Activated CD4-positive, alpha-beta T cell treated with anti-CD3 and anti-CD28 coated beads for 1 hour (primary cell): ENCODE measurements around the gene CYSRT1.
A peak's percentile ranks its signal among the peaks of the same experiment; 100 is the strongest.
"Not testable (repeated sequence)": the region's sequence is repeated elsewhere in the genome, so short reads cannot be mapped to it uniquely, and the experiment has no call there.

Experiments used
- DNase-seq: peaks from one replicate; pipeline ENCODE4 v3.0.0-alpha.2; 2020

Gene CYSRT1

DNA sequence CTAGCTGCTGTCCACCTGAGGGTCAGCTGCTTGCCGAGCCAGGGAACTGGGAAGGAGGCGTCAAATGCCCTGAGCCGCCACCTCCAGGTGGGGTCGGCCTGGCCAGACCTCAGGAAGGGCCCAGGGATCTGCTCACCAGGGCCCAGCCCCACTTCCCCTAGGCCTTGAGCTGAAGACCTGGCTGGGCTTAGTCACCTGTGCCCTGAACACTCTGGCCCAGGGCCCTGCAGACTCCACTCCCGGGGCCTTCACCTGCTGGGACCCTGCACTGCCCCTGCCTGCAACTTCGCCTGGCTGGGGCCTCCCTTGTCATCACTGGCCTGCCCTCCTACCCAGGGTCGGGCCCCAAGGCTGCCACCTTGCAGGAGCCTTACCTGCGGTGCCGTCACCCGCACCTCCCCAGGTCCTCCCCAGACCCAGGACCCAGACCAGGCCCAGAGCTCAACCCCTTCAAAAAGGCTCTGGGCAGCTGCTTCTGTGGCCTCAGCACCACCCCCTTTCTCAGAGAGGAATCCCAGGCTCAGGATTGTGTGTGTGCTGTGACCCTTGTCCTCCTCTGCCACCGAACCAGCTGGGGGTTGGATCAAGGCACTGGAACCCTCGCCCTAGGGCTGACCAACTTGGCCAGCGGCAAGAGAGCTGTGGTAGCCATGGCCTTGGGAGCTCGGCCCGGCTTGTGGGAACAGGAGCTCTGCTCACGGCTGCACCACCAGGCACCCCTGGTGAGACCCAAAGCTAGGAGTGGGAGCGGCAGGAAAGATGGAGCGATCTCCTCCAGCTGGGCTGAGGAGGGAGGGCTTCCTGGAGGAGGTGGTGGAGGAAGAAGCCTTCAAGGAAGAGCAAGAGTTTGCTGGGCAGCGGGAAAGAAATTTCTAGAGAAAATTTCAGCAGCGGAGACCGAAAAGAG, 29.0 kb downstream of the CYSRT1 start:
- DNase-seq, result no peak

DNA sequence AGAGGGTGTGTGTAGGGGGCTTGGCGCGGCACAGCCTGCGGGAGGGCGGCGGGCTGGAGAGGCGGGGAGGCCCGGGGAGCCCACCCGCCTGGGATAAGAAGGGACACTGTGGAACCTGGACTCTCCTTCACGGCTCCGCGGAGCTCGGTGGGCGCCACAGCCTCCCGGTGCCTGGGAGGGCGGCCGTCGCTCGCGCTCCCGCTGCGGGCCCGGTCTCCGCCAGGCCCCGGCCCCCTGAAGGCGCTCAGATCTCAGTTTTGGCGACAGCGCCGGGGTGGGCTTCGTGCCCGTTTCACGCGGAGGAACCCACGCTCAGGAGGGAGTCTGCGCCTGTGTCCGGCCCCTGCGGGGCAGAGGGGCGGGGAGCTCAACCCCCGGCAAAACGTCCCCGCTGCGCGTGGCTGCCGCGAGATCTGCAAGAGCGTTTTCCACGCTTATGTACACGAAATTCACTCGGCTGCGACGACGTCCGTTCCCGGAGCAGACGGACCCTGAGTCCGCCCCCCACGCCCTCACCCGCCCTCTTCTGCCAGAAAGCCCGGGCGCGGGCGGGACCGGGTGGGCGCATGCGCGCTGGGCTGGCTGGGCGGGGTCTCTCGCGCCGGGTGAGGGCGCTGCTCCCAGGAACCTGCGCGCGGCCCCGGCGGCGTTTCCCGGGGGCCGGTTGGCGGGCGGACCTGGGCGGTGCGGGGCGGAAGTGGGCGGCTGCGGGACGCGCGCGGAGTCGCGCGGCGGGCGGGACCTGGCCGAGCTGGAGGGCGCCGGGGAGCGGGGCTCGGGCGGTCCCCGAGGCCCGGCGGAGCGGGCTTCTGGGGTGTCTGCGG, 29.9 kb downstream of the CYSRT1 start, which contains the start of gene NELFB:
Gene NELFB (plus strand): TSS at position 704 of the 824 bp plus-strand sequence.
- peak; percentile 96 for DNase-seq

DNA sequence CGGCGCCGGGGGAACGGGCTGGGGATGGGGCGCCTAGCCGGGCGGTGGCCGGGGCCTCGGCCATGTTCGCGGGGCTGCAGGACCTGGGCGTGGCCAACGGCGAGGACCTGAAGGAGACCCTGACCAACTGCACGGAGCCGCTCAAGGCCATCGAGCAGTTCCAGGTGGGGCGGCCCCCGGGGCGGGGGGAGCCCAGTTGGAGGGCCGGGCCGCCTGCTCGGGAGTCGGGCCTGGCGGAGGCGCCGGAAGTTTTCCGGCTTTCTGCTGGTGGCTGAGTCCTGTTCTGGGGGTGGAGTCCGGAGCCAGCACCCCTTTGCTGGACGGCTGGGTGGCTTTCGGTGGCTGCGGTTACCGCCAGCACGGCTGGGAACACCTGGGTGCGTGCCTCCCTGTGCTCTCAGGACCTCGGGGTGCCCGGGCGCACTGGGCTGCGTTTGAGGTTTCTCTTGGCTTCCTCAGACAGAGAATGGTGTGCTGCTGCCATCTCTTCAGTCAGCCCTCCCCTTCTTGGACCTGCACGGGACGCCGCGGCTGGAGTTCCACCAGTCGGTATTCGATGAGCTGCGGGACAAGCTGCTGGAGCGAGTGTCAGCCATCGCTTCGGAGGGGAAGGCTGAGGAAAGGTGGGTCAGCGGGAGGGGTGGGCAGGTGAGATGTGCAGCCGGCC, 30.6 kb downstream of the CYSRT1 start:
- no peak for DNase-seq

DNA sequence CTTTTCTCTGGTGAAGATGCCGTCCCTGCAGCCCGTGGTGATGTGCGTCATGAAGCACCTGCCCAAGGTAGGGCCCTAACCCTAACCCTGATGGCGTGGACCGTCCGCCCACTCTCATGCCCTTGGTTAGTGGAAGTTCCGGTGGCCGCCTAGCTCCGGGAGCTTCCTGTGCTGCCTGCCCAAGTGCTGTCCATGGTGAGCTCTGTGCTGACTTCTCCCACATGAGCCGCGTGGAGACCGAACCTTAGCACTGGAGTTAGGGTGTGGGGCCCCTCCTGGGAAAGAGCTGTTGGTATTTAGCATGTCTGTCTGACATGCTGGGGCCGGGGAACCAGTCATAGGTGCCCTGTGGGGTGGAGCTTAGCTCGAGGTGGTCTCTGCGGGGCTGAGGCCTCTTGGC, 31.4 kb downstream of the CYSRT1 start:
- DNase-seq, result no peak

DNA sequence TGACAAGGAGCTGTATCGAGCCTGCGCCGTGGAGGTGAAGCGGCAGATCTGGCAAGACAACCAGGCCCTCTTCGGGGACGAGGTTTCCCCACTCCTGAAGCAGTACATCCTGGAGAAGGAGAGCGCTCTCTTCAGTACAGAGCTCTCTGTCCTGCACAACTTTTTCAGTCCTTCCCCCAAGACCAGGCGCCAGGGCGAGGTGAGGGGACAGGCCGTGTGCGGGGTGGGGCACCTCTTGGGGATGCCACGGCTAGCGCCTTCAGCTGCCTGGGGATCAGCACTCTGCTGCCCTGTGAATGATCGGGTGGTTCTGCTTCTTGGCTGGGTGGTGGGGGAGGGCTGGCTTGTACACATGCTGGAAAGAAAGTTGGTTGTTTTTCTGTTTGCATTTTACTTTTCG, 31.9 kb downstream of the CYSRT1 start:
- no peak for DNase-seq

DNA sequence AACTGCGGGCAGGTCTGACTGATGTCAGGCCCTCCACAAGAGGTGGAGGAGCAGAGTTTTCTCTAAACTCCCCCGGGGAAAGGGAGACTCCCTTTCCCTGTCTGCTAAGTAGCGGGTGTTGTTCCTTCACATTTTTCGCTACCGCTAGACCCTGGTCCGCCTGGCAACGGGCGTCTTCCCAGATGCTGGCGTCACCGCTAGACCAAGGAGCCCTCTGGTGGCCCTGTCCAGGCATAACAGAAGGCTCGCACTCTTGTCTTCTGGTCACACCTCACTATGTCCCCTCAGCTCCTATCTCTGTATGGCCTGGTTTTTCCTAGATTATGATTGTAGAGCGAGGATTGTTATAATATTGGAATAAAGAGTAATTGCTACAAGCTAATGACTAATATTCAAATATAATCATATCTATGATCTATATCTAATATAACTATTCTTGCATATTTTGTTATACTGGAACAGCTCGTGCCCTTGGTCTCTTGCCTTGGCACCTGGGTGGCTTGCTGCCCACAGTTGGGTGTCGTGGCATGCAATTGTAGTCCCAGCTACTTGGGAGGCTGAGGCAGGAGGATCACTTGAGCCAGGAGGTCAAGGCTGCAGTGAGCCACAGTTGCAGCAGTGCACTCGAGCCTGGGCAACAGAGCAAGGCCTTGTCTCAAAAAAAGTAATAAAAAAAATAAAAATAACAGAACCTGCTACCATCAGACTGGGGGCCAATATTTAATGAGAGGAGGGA, 37.4 kb downstream of the CYSRT1 start:
- not testable (repeated sequence) for DNase-seq

DNA sequence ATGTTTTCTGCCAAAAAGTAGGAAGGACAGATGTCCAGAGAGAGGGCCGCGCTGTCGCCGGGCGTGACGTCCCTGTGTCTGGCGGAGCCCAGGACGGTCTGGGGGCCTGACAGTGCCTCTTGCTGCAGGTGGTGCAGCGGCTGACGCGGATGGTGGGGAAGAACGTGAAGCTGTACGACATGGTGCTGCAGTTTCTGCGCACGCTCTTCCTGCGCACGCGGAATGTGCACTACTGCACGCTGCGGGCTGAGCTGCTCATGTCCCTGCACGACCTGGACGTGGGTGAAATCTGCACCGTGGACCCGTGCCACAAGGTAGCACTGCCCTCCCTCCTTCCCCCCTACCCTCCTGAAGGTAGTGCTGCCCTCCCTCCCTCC, 37.9 kb downstream of the CYSRT1 start:
- DNase-seq, result no peak

DNA sequence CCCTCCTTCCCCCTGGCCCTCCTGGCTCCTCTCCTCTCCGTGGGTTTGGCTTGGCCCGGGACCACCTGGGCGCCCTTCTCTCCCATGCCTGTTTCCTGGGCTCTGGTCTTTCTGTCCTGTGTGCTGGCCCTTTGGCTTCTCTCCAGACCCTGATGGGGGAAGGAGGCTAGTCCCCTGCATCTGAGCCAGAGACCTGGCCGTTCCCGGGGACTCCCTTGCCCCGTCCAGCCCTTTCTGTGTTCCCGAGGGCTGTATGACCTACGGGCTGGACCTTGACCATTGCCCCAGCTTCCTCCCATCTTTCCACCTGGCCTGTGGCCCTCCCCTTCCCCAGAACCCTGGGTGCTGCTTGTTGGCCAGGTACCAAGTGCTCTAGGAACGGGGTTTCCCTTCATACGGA, 38.5 kb downstream of the CYSRT1 start:
- DNase-seq, result no peak

DNA sequence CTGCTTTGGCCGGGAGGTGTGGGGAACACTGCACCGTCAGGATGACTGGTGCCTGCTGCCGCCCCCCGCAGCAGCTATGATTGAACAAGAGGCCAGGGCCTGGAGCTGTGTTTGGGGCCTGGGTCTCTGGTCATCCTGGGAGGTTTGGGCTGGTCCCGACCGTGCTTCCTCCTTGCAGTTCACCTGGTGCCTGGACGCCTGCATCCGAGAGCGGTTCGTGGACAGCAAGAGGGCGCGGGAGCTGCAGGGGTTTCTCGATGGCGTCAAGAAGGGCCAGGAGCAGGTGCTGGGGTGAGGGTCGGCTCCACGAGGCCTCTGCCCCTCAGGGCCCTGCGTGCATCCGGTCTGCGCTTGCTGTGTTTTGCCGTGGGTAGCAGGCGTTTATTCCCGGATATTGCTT, 39.1 kb downstream of the CYSRT1 start:
- no peak for DNase-seq

DNA sequence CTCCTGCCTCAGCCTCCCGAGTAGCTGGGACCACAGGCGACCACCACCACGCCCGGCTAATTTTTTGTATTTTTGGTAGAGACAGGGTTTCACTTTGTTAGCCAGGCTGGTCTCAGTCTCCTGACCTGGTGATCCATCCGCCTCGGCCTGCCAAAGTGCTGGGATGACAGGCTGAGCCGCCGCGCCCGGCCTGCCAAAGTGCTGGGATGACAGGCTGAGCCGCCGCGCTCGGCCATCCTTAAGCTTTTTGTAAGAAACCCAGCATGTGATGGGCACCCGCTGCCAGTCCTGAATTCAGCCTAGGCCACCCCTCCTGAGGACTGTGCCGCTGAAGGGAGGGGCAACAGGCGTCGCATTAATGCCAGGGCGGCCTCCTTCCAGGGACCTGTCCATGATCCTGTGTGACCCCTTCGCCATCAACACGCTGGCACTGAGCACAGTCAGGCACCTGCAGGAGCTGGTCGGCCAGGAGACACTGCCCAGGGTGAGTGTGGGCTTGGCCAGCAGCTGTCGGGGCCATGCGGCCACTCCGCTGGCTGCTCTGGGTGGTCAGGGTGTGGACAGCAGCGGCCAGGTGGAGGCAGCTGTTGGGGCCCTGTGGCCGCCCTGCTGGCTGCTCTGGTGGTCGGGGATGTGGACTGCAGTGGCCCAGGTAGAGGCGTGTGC, 40.7 kb downstream of the CYSRT1 start:
- no peak for DNase-seq

DNA sequence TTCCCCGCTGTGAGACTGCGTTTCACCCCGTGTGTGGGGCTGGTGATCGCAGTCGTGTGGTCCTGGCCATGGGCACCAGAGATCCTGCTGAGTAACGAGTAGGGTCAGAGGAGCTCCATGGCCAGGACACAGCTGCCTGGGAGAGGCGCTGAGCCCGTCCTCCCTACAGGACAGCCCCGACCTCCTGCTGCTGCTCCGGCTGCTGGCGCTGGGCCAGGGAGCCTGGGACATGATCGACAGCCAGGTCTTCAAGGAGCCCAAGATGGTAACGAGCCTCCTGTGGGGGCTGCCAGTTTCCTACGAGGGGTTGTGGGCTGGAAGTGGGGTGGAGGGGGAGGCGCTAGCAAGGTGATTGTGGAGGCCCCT, 41.2 kb downstream of the CYSRT1 start:
- no peak for DNase-seq

DNA sequence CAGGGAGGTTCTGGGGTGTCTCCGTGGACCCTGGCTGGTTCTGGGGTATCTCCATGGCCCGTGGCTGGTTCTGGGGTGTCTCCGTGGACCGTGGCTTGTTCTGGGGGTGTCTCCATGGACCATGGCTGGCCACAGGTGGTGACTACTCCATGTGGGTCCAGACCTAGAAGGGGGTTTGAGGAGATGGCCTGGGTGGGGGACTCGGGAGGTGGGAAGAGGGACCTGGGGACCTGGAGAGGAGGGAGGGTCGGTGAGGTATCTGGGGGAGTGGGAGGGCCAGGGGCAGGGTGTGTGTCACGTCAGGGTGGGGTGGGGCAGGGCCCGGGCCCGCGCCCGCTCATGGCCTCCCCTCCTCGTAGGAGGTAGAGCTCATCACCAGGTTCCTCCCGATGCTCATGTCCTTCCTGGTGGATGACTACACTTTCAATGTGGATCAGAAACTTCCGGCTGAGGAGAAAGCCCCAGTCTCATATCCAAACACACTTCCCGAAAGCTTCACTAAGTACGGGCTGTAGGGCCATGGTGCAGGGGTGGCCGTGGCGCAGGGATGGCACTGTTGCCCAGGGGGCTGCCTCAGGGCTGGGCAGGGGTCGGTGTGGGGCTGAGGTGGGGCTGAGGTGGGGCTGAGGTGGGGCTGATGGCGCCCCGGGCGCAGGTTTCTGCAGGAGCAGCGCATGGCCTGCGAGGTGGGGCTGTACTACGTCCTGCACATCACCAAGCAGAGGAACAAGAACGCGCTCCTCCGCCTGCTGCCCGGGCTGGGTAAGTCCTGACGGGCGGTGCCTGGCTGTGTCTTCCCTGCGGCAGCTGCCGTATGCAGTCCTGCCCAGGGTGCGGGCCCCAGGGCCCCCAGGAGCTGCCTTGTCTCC, 41.8 kb downstream of the CYSRT1 start:
- DNase-seq, result no peak

DNA sequence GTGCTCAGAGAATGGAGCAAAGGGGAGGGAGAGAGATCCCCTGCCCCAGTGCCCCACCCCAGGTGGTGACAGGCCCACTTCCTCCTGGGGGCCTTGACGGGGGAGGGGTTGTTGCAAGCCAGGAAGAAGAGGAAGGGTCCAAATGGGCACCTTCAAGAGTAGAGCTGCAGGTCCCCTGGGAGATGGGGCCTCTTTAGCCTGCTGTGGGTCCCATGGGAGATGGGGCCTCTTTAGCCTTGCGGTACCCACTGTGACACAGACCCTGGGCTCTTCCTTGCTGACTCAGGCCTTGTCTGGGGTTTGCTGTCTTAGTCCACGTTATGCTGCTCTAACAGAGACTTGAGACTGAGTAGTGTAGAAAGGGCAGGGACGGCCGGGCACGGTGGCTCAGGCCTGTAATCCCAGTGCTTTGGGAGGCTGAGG, 43.0 kb downstream of the CYSRT1 start:
- no peak for DNase-seq

DNA sequence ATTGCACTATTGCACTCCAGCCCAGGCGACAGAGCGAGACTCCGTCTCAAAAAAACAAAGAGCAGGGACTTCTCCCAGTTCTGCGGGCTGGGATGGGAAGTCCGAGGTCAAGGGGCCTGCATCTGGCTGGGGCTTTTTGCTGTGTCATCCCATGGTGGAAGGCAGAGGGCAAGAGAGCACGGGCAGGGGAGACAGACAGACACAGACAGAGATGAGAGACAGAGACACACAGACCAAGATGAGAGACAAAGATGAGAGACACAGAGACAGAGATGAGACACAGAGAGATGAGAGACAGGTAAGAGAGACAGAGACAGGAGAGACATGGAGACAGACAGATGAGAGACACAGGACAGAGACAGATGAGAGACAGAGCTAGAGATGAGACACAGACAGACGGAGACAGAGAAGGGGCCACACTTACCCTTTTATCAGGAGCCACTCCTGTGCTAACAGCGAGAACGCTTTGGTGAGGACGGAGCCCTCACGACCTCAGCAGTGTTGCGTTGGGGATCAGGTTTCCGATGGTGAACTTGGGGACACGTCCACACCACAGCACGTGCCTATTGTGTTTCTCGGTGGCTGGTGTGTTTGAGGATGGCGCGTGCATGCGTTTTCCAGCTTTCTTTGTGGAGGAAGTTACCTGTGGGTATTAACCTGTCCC, 43.7 kb downstream of the CYSRT1 start:
- DNase-seq, result no peak

DNA sequence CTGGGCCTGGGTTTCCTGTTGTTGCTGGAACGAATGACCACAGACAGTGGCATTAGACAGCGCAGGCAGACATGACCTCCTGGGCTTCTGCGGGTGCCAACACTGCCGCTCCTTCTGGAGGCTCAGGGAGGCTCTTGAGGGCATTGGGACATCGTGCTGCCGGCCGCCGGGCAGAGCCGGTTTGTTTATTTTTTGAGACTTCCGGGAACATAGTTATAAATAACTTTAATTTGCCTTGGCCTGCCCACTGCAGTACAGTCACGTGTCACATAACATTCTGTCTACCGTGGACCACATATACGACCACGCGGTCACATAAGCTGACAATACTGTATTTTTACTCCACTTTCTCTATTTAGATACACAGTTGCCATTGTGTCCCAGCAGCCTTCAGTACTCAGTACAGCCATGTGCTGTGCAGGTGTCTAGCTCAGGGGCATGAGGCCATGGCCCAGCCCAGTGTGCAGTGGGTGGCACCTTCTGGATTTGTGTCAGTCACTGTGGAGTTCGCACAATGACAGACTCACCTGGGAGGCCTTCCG, 44.3 kb downstream of the CYSRT1 start:
- DNase-seq, result no peak

DNA sequence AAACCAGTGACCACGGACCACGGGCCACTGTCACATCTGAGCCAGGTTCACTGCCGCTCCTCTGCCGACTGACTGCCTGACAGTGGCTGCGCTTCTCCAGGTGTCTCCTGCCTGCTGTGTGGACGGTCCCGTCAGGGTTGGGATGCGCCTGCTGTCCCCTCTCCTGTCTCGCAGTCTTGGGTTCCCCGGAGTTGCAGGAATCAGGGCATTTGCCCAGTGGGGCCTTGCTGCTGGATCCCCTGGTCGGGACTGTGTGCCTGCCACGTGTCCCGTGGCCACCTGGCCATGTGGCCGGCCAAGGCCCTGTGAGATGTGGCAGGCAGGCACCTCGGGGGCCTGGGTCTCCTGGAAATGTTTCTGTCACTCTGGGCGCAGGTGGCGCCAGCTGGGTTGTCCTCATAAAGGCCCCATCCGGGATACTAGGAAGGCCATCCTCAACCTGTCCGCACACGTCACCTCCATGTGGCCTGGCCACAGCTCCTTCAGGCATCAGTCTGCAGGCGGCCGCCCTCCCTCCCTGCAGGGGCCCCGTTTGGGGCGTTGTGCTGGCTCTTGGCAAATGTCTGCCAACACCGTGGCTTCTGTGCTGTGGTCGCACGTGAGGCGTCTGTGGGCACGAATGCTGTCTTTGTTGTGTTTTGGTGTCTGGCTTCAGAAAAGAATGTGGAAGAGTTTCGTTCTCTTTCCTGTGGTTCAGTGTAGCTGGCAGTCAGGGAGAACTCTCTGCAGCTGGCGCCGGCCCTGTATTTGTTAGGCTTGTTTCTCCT, 46.1 kb downstream of the CYSRT1 start:
- DNase-seq, result no peak

DNA sequence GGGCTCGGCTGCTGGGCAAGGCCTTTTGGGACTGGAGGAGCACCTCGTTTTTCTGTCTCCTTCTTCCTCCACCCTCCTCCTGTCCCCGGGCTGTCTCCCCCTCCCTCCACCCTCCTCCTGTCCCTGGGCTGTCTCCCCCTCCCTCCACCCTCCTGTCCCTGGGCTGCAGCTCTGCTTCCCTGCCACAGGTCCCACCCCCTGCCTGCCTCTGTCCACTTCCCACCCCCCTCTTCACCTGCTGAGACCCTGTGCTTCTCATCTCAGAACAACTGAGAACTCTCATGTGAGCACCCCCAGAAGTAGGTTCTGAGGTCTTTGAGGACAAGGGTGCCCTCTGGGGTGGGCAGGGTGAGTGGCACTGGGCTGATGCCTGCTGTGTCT, 46.7 kb downstream of the CYSRT1 start:
- no peak for DNase-seq

DNA sequence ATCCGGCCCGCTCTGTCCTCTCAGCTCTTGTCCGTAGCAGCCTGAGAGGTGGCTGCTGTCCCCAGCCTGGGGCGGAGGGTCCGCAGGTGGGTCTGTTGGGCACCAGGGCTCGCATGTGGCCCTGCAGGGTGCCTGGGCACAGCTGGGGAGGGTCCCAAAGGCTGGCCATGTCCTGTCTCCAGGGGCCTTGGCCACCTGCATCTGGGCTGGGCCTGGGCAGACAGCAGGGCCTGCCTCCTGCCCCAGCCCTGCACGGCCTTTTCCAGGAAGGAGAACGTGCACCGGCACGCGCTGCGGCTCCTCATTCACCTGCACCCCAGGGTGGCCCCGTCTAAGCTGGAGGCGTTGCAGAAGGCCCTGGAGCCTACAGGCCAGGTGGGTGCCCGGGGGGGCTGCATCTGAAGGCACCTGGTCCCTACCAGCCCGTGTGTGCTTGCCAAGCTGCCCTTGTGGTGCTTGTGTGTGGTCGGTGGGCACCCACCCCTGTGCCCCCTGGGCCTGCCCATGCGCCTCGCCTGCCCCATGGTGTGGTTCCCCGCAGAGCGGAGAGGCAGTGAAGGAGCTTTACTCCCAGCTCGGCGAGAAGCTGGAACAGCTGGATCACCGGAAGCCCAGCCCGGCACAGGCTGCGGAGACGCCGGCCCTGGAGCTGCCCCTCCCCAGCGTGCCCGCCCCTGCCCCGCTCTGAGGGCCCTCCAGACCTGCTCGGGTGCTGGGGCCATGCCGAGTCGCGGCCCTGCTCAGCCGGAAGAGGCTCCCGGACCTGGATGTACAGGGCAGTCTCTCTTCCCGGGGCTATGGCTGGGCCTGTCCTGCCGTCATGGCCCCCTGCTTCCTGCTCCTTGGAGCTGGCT, 47.5 kb downstream of the CYSRT1 start:
- no peak for DNase-seq

DNA sequence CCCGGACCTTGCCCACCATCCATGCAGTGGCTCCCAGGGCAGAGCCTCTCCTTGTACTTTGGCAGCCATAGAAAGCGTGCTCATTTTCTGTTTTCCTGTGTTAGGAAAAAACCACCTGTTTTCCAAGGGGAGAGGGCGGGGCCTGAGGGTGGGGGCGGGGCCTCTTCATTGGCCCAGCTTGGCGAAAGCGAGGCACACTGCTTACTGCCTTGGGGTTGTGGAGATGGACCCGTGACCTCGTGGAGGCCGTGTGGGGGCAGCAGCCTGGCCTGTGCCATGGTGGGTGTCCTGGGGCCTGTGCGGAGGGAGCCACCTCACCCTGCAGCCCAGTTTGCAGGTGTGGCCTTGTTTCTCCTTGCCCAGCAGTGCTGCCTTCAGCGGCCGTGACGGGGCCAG, 48.1 kb downstream of the CYSRT1 start:
- no peak for DNase-seq
